WERI-Rb-1 (cell line): ENCODE data around the gene PRDM12.

Experiments used
- DNase-seq: peaks from one replicate; pipeline ENCODE4 v3.0.0-alpha.2; 2020
- H3K27ac ChIP-seq: fragments of 250-450 bp; sonication (Bioruptor Pico); 2 replicates; pipeline ENCODE4 v1.5.1; 2020; ENCODE audit warnings: mild to moderate bottlenecking, moderate library complexity
- H3K27me3 ChIP-seq: fragments of 250-450 bp; sonication (Bioruptor Pico); 2 replicates; pipeline ENCODE4 v1.5.1; 2021; ENCODE audit warnings: mild to moderate bottlenecking, low read depth, moderate library complexity; ENCODE audit not compliant: insufficient read depth, severe bottlenecking
- H3K36me3 ChIP-seq: fragments of 250-450 bp; sonication (Bioruptor Pico); 2 replicates; pipeline ENCODE4 v1.5.1; 2020; ENCODE audit warnings: mild to moderate bottlenecking, moderate library complexity
- H3K4me3 ChIP-seq: 2 replicates; pipeline ENCODE4 v1.5.1; 2011; ENCODE audit warnings: low read depth, mild to moderate bottlenecking, control low read depth, low read length
- H3K9me3 ChIP-seq: fragments of 250-450 bp; sonication (Bioruptor Pico); 2 replicates; pipeline ENCODE4 v1.5.1; 2021; ENCODE audit warnings: mild to moderate bottlenecking, moderate library complexity; ENCODE audit not compliant: severe bottlenecking
- TF ChIP-seq, protein P1 (sequence below): IDR thresholded peaks from 2 replicates; pipeline ENCODE4 v1.5.1; 2011; ENCODE audit warnings: low read depth, mild to moderate bottlenecking, control low read depth, inconsistent platforms, low read length

Gene PRDM12

DNA sequence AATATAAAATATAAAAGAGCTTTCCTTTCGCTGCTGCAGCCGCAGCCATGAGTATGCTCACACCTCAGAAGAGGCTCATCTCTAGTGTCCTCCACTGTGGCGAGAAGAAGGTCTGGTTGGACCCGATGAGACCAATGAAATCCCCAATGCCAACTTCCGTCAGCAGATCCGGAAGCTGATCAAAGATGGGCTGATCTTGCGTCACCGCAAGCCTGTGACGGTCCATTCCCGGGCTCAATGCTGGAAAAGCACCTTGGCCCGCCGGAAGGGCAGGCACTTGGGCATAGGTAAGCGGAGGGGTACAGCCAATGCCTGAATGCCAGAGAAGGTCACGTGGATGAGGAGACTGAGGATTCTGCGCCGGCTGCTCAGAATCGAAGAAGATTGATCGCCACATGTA is 12.6 kb upstream of the PRDM12 start:
- Histone ChIP-seq H3K27ac (no peak overlapping the region), H3K27me3 (peaks cover 12% of the 10 kb centered on the region), H3K36me3 (no peaks in the 10 kb centered on the region), H3K4me3 (no peak overlapping the region), H3K9me3 (no peaks in the 10 kb centered on the region)
- no peak for DNase-seq
- TF ChIP-seq, protein P1, sequence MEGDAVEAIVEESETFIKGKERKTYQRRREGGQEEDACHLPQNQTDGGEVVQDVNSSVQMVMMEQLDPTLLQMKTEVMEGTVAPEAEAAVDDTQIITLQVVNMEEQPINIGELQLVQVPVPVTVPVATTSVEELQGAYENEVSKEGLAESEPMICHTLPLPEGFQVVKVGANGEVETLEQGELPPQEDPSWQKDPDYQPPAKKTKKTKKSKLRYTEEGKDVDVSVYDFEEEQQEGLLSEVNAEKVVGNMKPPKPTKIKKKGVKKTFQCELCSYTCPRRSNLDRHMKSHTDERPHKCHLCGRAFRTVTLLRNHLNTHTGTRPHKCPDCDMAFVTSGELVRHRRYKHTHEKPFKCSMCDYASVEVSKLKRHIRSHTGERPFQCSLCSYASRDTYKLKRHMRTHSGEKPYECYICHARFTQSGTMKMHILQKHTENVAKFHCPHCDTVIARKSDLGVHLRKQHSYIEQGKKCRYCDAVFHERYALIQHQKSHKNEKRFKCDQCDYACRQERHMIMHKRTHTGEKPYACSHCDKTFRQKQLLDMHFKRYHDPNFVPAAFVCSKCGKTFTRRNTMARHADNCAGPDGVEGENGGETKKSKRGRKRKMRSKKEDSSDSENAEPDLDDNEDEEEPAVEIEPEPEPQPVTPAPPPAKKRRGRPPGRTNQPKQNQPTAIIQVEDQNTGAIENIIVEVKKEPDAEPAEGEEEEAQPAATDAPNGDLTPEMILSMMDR = no peak

DNA sequence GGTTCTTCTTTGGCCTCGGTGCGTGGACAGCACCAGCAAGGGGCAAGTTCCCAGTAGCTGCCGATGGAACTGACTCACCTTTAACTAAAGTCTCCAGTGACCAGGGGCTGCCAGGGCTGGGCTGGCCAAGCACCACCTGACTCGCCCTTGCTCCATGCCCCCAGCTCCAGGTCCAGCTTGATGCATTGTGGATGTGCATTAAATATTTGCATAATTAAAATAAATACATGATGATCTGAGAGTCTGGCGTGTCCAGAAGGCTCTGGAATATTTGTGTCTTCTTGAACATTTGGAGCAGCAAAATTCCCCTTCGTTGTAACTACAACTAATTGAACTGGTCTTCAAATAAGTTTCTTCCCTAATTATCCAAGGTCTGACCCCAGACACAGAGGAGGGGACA is 9.5 kb upstream of the PRDM12 start:
- Histone ChIP-seq H3K9me3 (no peaks in the 10 kb centered on the region), H3K27ac (no peak overlapping the region), H3K4me3 (no peak overlapping the region), H3K36me3 (no peaks in the 10 kb centered on the region), H3K27me3 (peaks cover 44% of the 10 kb centered on the region)
- no peak for DNase-seq
- TF ChIP-seq, protein P1 = no peak

- Histone ChIP-seq H3K27me3 (peaks cover 86% of the 10 kb centered on the region), H3K4me3 (no peak overlapping the region), H3K9me3 (no peaks in the 10 kb centered on the region), H3K27ac (no peak overlapping the region), H3K36me3 (no peaks in the 10 kb centered on the region)
- DNase-seq = no peak
- TF ChIP-seq, protein P1 = no peak
These were observed 5.3 kb upstream of the PRDM12 start for GRCh38 chr9:130658893-130659698.

- Histone ChIP-seq H3K27ac (no peak overlapping the region), H3K4me3 (no peak overlapping the region), H3K27me3 (peaks cover 92% of the 10 kb centered on the region), H3K36me3 (no peaks in the 10 kb centered on the region), H3K9me3 (no peaks in the 10 kb centered on the region)
- TF ChIP-seq, protein P1 = no peak
- DNase-seq = peak; percentile 35
These were observed 4.6 kb upstream of the PRDM12 start for GRCh38 chr9:130659699-130660248.

DNA sequence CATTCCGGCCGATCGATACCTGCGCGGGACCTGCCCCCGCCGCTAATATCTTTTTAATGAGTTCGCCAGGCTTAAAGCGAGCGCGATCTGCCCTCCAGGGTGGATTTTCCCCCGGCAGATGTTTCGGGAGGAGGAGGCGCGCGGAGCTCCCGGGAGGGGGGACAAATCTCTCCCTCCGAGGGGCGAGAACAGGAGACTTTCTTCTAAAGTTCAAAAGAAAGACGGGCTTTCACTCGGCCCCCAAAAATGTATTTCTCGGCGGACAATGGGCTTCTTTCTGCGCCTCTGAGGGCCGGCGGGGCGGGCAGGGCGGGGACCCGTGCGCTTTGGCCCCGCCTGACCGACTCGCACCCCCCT is 4.1 kb upstream of the PRDM12 start:
- no peak overlapping the region for H3K27ac ChIP-seq
- peak overlapping the region; percentile 35 for H3K4me3 ChIP-seq
- no peaks in the 10 kb centered on the region for H3K36me3 ChIP-seq
- TF ChIP-seq, protein P1 = no peak
- no peak for DNase-seq
- peaks cover 95% of the 10 kb centered on the region for H3K27me3 ChIP-seq
- H3K9me3 ChIP-seq = no peaks in the 10 kb centered on the region
